Panc1 (cell line): Measurements from ENCODE around the gene CIPC. TPM values are rescaled to one million over a fixed set of nuclear protein-coding genes. Genes with fewer than 3 reads are reported as not detected.

Experiments
- ATAC-seq: fragments of 200-7000 bp; cut with Tn5 transposase; 2 replicates; pipeline ENCODE4 v1.9.1; 2020; ENCODE audit warnings: mild to moderate bottlenecking, moderate library complexity
- BruUV-seq: library from RNA; stranded (reverse); fragments of 400-500 nt; replicated peaks from 2 replicates; lab custom pipeline; 2021; lab: Mats Ljungman, UMichigan
- CTCF ChIA-PET: fragments of 300-600 bp; sonication (Branson Sonifier 250); formaldehyde crosslinking; loops from one replicate; lab custom pipeline; 2022; ENCODE audit warnings: antibody characterized with exemption; lab: Charles Lee
- POLR2A ChIA-PET: fragments of 300-600 bp; sonication (Branson Sonifier 250); formaldehyde crosslinking; loops from one replicate; lab custom pipeline; 2022; ENCODE audit warnings: antibody characterized with exemption; lab: Charles Lee
- DNase-seq: peaks from one replicate; pipeline ENCODE4 v3.0.0-alpha.2; 2010; ENCODE audit warnings: low read depth, low spot score
- H3K27ac ChIP-seq: 2 replicates; pipeline ENCODE4 v1.5.1; 2011; ENCODE audit warnings: mild to moderate bottlenecking, low read length, inconsistent platforms
- H3K27me3 ChIP-seq: fragments of 200-500 bp; sonication (Bioruptor generic); 2 replicates; pipeline ENCODE4 v1.6.0; 2014; ENCODE audit warnings: low read length, inconsistent platforms; ENCODE audit not compliant: control insufficient read depth, insufficient read depth
- H3K36me3 ChIP-seq: fragments of 200-500 bp; sonication (Bioruptor generic); 2 replicates; pipeline ENCODE4 v1.5.1; 2014; ENCODE audit warnings: inconsistent platforms, mild to moderate bottlenecking, low read length, moderate library complexity; ENCODE audit not compliant: control insufficient read depth, insufficient read depth
- H3K4me1 ChIP-seq: 2 replicates; pipeline ENCODE4 v1.5.1; 2011; ENCODE audit warnings: inconsistent platforms, mild to moderate bottlenecking, low read length, moderate library complexity; ENCODE audit not compliant: control insufficient read depth, insufficient read depth
- H3K4me3 ChIP-seq, 2 experiments: 2 replicates each; pipeline ENCODE4 v1.5.1; 2011 to 2012; ENCODE audit warnings: low read depth in 2 of 2, low read length in 2 of 2, mild to moderate bottlenecking in 2 of 2, inconsistent platforms in 1 of 2, moderate library complexity in 1 of 2
- H3K9me3 ChIP-seq: fragments of 200-500 bp; sonication (Bioruptor generic); 2 replicates; pipeline ENCODE4 v1.5.1; 2014; ENCODE audit warnings: low read depth, mild to moderate bottlenecking, inconsistent platforms, low read length, moderate library complexity; ENCODE audit not compliant: control insufficient read depth, insufficient read depth
- CTCF ChIP-seq: fragments of 450-650 bp; IDR thresholded peaks from 2 replicates; pipeline ENCODE4 v1.5.1; 2017; ENCODE audit warnings: mild to moderate bottlenecking
- POLR2AphosphoS5 ChIP-seq: IDR thresholded peaks from 2 replicates; pipeline ENCODE4 v1.6.1; 2012; ENCODE audit warnings: mild to moderate bottlenecking, low read depth, low read length, moderate library complexity
- REST ChIP-seq, 2 experiments: IDR thresholded peaks; 2 replicates each; pipeline ENCODE4 v1.6.1; 2011 to 2012; ENCODE audit warnings: low read depth in 2 of 2, control low read depth in 1 of 2, low read length in 1 of 2, mild to moderate bottlenecking in 1 of 2, moderate library complexity in 1 of 2; ENCODE audit not compliant: insufficient read depth in 1 of 2
- SIN3A ChIP-seq: IDR thresholded peaks from 2 replicates; pipeline ENCODE4 v1.6.1; 2012; ENCODE audit warnings: low read depth, mild to moderate bottlenecking, low read length, moderate library complexity, borderline replicate concordance; ENCODE audit not compliant: insufficient read depth
- TCF7L2 ChIP-seq: IDR thresholded peaks from 2 replicates; pipeline ENCODE4 v1.6.1; 2011; ENCODE audit warnings: mild to moderate bottlenecking, low read depth, low read length, inconsistent platforms
- in situ Hi-C: cut with HindIII; loops from 2 replicates; pipeline ENCODE4 v1.10.0; 2016; ENCODE audit warnings: low sequenced_read_pairs, low pct_unique_long_range_greater_than_20kb
- intact Hi-C: fragments of 100-400 bp; cut with micrococcal nuclease; formaldehyde crosslinking; loops from one replicate; pipeline ENCODE4 v1.10.0; 2022; ENCODE audit not compliant: unreplicated experiment
- total RNA-seq: library from RNA; stranded (reverse); gene quantifications from one replicate; pipeline ENCODE4 v1.2.1, GENCODE V29; 2021; ENCODE audit not compliant: unreplicated experiment

The CIPC gene
- total RNA-seq, 1 experiment from 2014 or later: 20.3 TPM

- Histone ChIP-seq H3K4me3 (no peak overlapping the region), H3K27me3 (no peaks in the 10 kb centered on the region), H3K4me1 (no peaks in the 10 kb centered on the region), H3K9me3 (peaks cover 5% of the 10 kb centered on the region; the same call in 1 of the 2 replicates), H3K27ac (no peak overlapping the region), H3K36me3 (no peaks in the 10 kb centered on the region)
- ChIA-PET POLR2A (no interaction called here), CTCF (interaction anchor here (0.7 kb wide), 1 partner anchor 376 kb away, joined by 7 read pairs; no protein-coding TSS in a partner anchor)
- ATAC-seq: no peak
- no TSS peak for BruUV-seq
- in situ Hi-C loops (no loop called here), intact Hi-C loops (no loop called here)
- no peak for DNase-seq
- no peak for TF ChIP-seq REST (IDR thresholded peaks at IDR 0.05; ENCODE audit: insufficient read depth in 1 of 2, low read depth in 2 of 2, low read length in 1 of 2)
- no peak for TF ChIP-seq TCF7L2
- TF ChIP-seq POLR2AphosphoS5: no peak
- no peak for TF ChIP-seq CTCF
- TF ChIP-seq SIN3A: no peak
These were observed 11.1 kb upstream of the CIPC start for GRCh38 chr14:77086951-77087350.

- in situ Hi-C loops (no loop called here), intact Hi-C loops (no loop called here)
- peaks cover 5% of the 10 kb centered on the region; the same call in 1 of the 2 replicates for H3K9me3 ChIP-seq
- no peak overlapping the region for H3K4me3 ChIP-seq
- no peak for ATAC-seq
- POLR2A ChIA-PET: no interaction called here
- DNase-seq: no peak
- TF ChIP-seq SIN3A (no peak), REST (IDR thresholded peaks at IDR 0.05; ENCODE audit: insufficient read depth in 1 of 2, low read depth in 2 of 2, low read length in 1 of 2) (no peak), TCF7L2 (no peak), POLR2AphosphoS5 (no peak), CTCF (no peak)
- CTCF ChIA-PET: no interaction called here
- no peaks in the 10 kb centered on the region for H3K36me3 ChIP-seq
- no peaks in the 10 kb centered on the region for H3K27me3 ChIP-seq
- H3K27ac ChIP-seq: no peak overlapping the region
- no TSS peak for BruUV-seq
- H3K4me1 ChIP-seq: no peaks in the 10 kb centered on the region
These were observed 10.4 kb upstream of the CIPC start for GRCh38 chr14:77087631-77088030.
